Pons (tissue), 1 donor: Measurements from ENCODE around the gene LDLRAD4.

Experiments used
- DNase-seq: peaks from one replicate; pipeline ENCODE4 v3.0.0-alpha.2; 2016; ENCODE audit warnings: low spot score

LDLRAD4 gene

GRCh38 chr18:13309031-13309747 lies 90.6 kb downstream of the LDLRAD4 start:
- no peak for DNase-seq

GRCh38 chr18:13309748-13310670 lies 91.4 kb downstream of the LDLRAD4 start:
- no peak for DNase-seq

GRCh38 chr18:13311193-13311592 lies 92.6 kb downstream of the LDLRAD4 start:
- DNase-seq = no peak

- DNase-seq = no peak
Measured at GRCh38 chr18:13312515-13312914, 94.0 kb downstream of the LDLRAD4 start.

- DNase-seq = no peak
Measured at GRCh38 chr18:13313006-13313686, 94.6 kb downstream of the LDLRAD4 start.

- DNase-seq = no peak
Measured at GRCh38 chr18:13315000-13315399, 96.4 kb downstream of the LDLRAD4 start.

GRCh38 chr18:13316063-13316462 lies 97.5 kb downstream of the LDLRAD4 start:
- DNase-seq = no peak

- DNase-seq = no peak
Measured at GRCh38 chr18:13317801-13318200, 99.2 kb downstream of the LDLRAD4 start.

GRCh38 chr18:13318731-13319501 lies 100.4 kb downstream of the LDLRAD4 start:
- no peak for DNase-seq

- no peak for DNase-seq
Measured at GRCh38 chr18:13319629-13320028, 101.1 kb downstream of the LDLRAD4 start.

- DNase-seq = no peak
Measured at GRCh38 chr18:13320096-13320495, 101.5 kb downstream of the LDLRAD4 start.

GRCh38 chr18:13320891-13321425 lies 102.4 kb downstream of the LDLRAD4 start:
- DNase-seq = no peak

GRCh38 chr18:13321923-13322322 lies 103.4 kb downstream of the LDLRAD4 start:
- DNase-seq = no peak

GRCh38 chr18:13323186-13323585 lies 104.6 kb downstream of the LDLRAD4 start:
- no peak for DNase-seq

GRCh38 chr18:13324880-13325279 lies 106.3 kb downstream of the LDLRAD4 start:
- DNase-seq = no peak

- DNase-seq = no peak
Measured at GRCh38 chr18:13328213-13328612, 109.7 kb downstream of the LDLRAD4 start.

GRCh38 chr18:13330996-13331395 lies 112.4 kb downstream of the LDLRAD4 start:
- DNase-seq = no peak

GRCh38 chr18:13331846-13332245 lies 113.3 kb downstream of the LDLRAD4 start:
- no peak for DNase-seq

GRCh38 chr18:13332874-13333273 lies 114.3 kb downstream of the LDLRAD4 start:
- DNase-seq = no peak

- no peak for DNase-seq
Measured at GRCh38 chr18:13335903-13336302, 117.3 kb downstream of the LDLRAD4 start.

- no peak for DNase-seq
Measured at GRCh38 chr18:13336841-13337240, 118.3 kb downstream of the LDLRAD4 start.

- no peak for DNase-seq
Measured at GRCh38 chr18:13337369-13337768, 118.8 kb downstream of the LDLRAD4 start.
